ENCODE results near the gene FOXK2. TPM values are rescaled to one million over a fixed set of nuclear protein-coding genes. Genes with fewer than 3 reads are reported as not detected.

FOXK2 gene
- total and polyA plus RNA-seq, 2 donors (not counting 3 experiments of a cell fraction or from before 2014, with no cell fraction given), result 33.4 to 79.3 TPM

DNA sequence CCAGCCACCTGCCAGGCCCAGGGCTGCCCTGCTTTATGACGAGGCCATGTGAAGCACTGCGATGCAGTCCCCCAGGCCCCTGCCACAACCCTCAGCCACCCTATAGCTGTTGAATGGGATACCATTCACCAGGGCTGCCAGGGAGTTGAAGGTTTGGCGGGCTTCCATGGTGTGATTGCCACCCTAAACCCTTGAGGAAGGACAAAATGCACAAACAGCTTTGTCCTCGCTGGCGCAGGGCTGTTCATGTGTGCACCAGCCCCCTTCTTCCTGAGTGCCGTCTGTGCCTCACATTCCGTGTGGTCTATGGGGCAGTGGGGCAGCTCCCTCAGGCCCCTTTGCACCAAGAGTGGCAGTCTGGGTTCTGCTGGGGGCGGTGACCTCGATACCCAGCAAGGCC, 35.7 kb upstream of the FOXK2 start:
- Histone ChIP-seq H3K9me1 (replicated peaks; ENCODE audit: control insufficient read depth, extremely low read depth, insufficient read depth, low read length) (no peaks in the 10 kb centered on the region), H3K36me3 (ENCODE audit: control insufficient read depth in 2 of 2, extremely low read depth in 1 of 2, insufficient read depth in 2 of 2, low read length in 2 of 2) (peaks cover 6 to 53% of the 10 kb centered on the region in 2 experiments), H2AFZ (ENCODE audit: low read depth, low read length) (no peak overlapping the region), H3K27ac (ENCODE audit: insufficient read depth, low read depth, low read length) (no peak overlapping the region), H4K20me1 (replicated peaks; ENCODE audit: control insufficient read depth, extremely low read depth, insufficient read depth, low read length) (no peaks in the 10 kb centered on the region), H3K4me2 (ENCODE audit: insufficient read depth, low read length) (no peak overlapping the region), H3K79me2 (ENCODE audit: control insufficient read depth, insufficient read depth, low read length) (no peaks in the 10 kb centered on the region), H3K9me3 (replicated peaks; ENCODE audit: control insufficient read depth, insufficient read depth, low read length) (no peaks in the 10 kb centered on the region), H3K27me3 (ENCODE audit: control insufficient read depth in 2 of 2, insufficient read depth in 2 of 2, low read length in 2 of 2) (no peaks in the 10 kb centered on the region), H3K4me3 (replicated peaks in 1 of 3; ENCODE audit: insufficient read depth in 1 of 3, low read depth in 1 of 3, low read length in 3 of 3) (no peak overlapping the region), H3K4me1 (ENCODE audit: control insufficient read depth, extremely low read depth, insufficient read depth, low read length) (no peaks in the 10 kb centered on the region), H3K9ac (replicated peaks; ENCODE audit: extremely low read depth, insufficient read depth, low read length) (no peak overlapping the region)
- intact Hi-C loops (cut with micrococcal nuclease) (no loop called here), dilution Hi-C loops (cut with MboI; ENCODE audit: extremely low pct_ligation_motif_present, low sequenced_read_pairs) (no loop called here)
- FAIRE-seq, result no peak
- TF ChIP-seq FOS (IDR thresholded peaks at IDR 0.05; ENCODE audit: borderline replicate concordance, insufficient read depth, low read length), result no peak
- TF ChIP-seq, protein P1, sequence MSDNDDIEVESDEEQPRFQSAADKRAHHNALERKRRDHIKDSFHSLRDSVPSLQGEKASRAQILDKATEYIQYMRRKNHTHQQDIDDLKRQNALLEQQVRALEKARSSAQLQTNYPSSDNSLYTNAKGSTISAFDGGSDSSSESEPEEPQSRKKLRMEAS (IDR thresholded peaks at IDR 0.05; ENCODE audit: insufficient read depth, insufficient read length), result no peak
- no peak for TF ChIP-seq POLR2A (IDR thresholded peaks at IDR 0.05; ENCODE audit: low read depth, low read length)
- no peak for TF ChIP-seq EZH2 (IDR thresholded peaks at IDR 0.05; ENCODE audit: borderline replicate concordance, low read depth, low read length, severe bottlenecking)
- TF ChIP-seq JUN (IDR thresholded peaks at IDR 0.05; ENCODE audit: borderline replicate concordance, insufficient read depth, insufficient read length, low read depth), result no peak
- no peak for TF ChIP-seq MYC (IDR thresholded peaks at IDR 0.05; ENCODE audit: low read depth, low read length)
- TF ChIP-seq, protein P2, sequence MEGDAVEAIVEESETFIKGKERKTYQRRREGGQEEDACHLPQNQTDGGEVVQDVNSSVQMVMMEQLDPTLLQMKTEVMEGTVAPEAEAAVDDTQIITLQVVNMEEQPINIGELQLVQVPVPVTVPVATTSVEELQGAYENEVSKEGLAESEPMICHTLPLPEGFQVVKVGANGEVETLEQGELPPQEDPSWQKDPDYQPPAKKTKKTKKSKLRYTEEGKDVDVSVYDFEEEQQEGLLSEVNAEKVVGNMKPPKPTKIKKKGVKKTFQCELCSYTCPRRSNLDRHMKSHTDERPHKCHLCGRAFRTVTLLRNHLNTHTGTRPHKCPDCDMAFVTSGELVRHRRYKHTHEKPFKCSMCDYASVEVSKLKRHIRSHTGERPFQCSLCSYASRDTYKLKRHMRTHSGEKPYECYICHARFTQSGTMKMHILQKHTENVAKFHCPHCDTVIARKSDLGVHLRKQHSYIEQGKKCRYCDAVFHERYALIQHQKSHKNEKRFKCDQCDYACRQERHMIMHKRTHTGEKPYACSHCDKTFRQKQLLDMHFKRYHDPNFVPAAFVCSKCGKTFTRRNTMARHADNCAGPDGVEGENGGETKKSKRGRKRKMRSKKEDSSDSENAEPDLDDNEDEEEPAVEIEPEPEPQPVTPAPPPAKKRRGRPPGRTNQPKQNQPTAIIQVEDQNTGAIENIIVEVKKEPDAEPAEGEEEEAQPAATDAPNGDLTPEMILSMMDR (IDR thresholded peaks at IDR 0.05; ENCODE audit: extremely low read depth in 1 of 2, insufficient read depth in 1 of 2, low read depth in 1 of 2, low read length in 2 of 2), result no peak
- no peak for TF ChIP-seq GATA2 (IDR thresholded peaks at IDR 0.05; ENCODE audit: insufficient read depth, insufficient read length, low read depth, low read length)
- TF ChIP-seq POLR2AphosphoS5 (IDR thresholded peaks at IDR 0.05; ENCODE audit: insufficient read depth, low read depth, low read length), result no peak
- DNase-seq (ENCODE audit: low read depth, low spot score), result no peak
- POLR2A ChIA-PET, result interaction anchor here (0.6 kb wide), 1 partner anchor 137 kb away, joined by 4 read pairs; no protein-coding TSS in a partner anchor
- BruUV-seq (replicated peaks), result no TSS peak
- CTCF ChIA-PET, result no interaction called here

All from endothelial cell of umbilical vein (primary cell).